Activated B cell treated with CpG ODN at 0.5 μM for 24 hours (primary cell): ENCODE measurements around the gene C6orf89. TPM values are rescaled to one million over a fixed set of nuclear protein-coding genes. Genes with fewer than 3 reads are reported as not detected.
"Not testable (repeated sequence)": the region's sequence is repeated elsewhere in the genome, so short reads cannot be mapped to it uniquely, and the experiment has no call there.

Experiments used
- ATAC-seq: fragments of 200-7000 bp; cut with Tn5 transposase; one replicate; pipeline ENCODE4 v1.10.0; 2021; ENCODE audit warnings: low read depth, mild to moderate bottlenecking, moderate library complexity
- CTCF ChIA-PET: fragments of 350-600 bp; sonication (Branson Sonifier 250); formaldehyde crosslinking; loops from one replicate; lab custom pipeline; 2021; ENCODE audit warnings: antibody characterized with exemption; lab: Charles Lee
- POLR2A ChIA-PET: fragments of 350-600 bp; sonication (Branson Sonifier 250); formaldehyde crosslinking; loops from one replicate; lab custom pipeline; 2021; ENCODE audit warnings: antibody characterized with exemption; lab: Charles Lee
- DNase-seq: peaks from one replicate; pipeline ENCODE4 v3.0.0; 2022
- H3K27ac Mint-ChIP-seq: one replicate; pipeline ENCODE4 v1.8.0; 2020; ENCODE audit warnings: mixed read lengths
- H3K27me3 Mint-ChIP-seq: one replicate; pipeline ENCODE4 v1.8.0; 2021; ENCODE audit warnings: mixed read lengths
- H3K36me3 Mint-ChIP-seq: one replicate; pipeline ENCODE4 v1.8.0; 2021; ENCODE audit warnings: low read depth, mixed read lengths
- H3K4me1 Mint-ChIP-seq: one replicate; pipeline ENCODE4 v1.8.0; 2021; ENCODE audit warnings: mixed read lengths
- H3K4me3 Mint-ChIP-seq: one replicate; pipeline ENCODE4 v1.8.0; 2020; ENCODE audit warnings: mild to moderate bottlenecking, mixed read lengths
- H3K9me3 Mint-ChIP-seq: one replicate; pipeline ENCODE4 v1.8.0; 2020; ENCODE audit warnings: mixed read lengths
- CTCF ChIP-seq: fragments of 200-600 bp; IDR thresholded peaks from one replicate; pipeline ENCODE4 v1.8.0; 2022; ENCODE audit warnings: antibody characterized with exemption, mild to moderate bottlenecking
- intact Hi-C: fragments of 100-400 bp; cut with micrococcal nuclease; formaldehyde crosslinking; loops from one replicate; pipeline ENCODE4 v1.15.1; 2024
- total RNA-seq: library from RNA; stranded (reverse); gene quantifications from 2 replicates; pipeline ENCODE4 v1.2.3, GENCODE V29; 2022

C6orf89 gene
- total RNA-seq, 1 donor from 2014 or later = 30.3 TPM

- H3K27me3 Mint-ChIP-seq = no peaks in the 10 kb centered on the region
- no peak for ATAC-seq
- no peaks in the 10 kb centered on the region for H3K36me3 Mint-ChIP-seq
- no peak overlapping the region for H3K27ac Mint-ChIP-seq
- no peaks in the 10 kb centered on the region for H3K9me3 Mint-ChIP-seq
- no peaks in the 10 kb centered on the region for H3K4me1 Mint-ChIP-seq
- POLR2A ChIA-PET = no interaction called here
- CTCF ChIA-PET = no interaction called here
- no peak for TF ChIP-seq CTCF
- no peak overlapping the region for H3K4me3 Mint-ChIP-seq
- DNase-seq = no peak
- intact Hi-C loops = no loop called here
Observed at GRCh38 chr6:36936824-36937223, 51.1 kb downstream of the C6orf89 start.

- CTCF ChIA-PET = no interaction called here
- H3K4me3 Mint-ChIP-seq = no peak overlapping the region
- no peak for DNase-seq
- no peak for ATAC-seq
- POLR2A ChIA-PET = interaction anchor here (0.6 kb wide), 1 partner anchor 340 kb away, joined by 3 read pairs; no protein-coding TSS in a partner anchor
- H3K4me1 Mint-ChIP-seq = no peaks in the 10 kb centered on the region
- no peak for TF ChIP-seq CTCF
- no peak overlapping the region for H3K27ac Mint-ChIP-seq
- no peaks in the 10 kb centered on the region for H3K36me3 Mint-ChIP-seq
- H3K9me3 Mint-ChIP-seq = no peaks in the 10 kb centered on the region
- no peaks in the 10 kb centered on the region for H3K27me3 Mint-ChIP-seq
- intact Hi-C loops = no loop called here
Observed at GRCh38 chr6:36937896-36938295, 52.1 kb downstream of the C6orf89 start.

GRCh38 chr6:36938536-36938935 is 52.8 kb downstream of the C6orf89 start:
- Mint-ChIP-seq H3K9me3 (no peaks in the 10 kb centered on the region), H3K36me3 (no peaks in the 10 kb centered on the region), H3K4me1 (peaks cover 5% of the 10 kb centered on the region), H3K4me3 (no peak overlapping the region), H3K27ac (no peak overlapping the region), H3K27me3 (no peaks in the 10 kb centered on the region)
- ATAC-seq (no peak), DNase-seq (no peak)
- intact Hi-C loops = no loop called here
- POLR2A ChIA-PET = no interaction called here
- CTCF ChIA-PET = no interaction called here
- no peak for TF ChIP-seq CTCF

- H3K9me3 Mint-ChIP-seq, POLR2A ChIA-PET, DNase-seq, intact Hi-C loops, H3K36me3 Mint-ChIP-seq, H3K27me3 Mint-ChIP-seq, H3K4me3 Mint-ChIP-seq, CTCF ChIA-PET, ATAC-seq, H3K27ac Mint-ChIP-seq: not testable (repeated sequence)
- H3K4me1 Mint-ChIP-seq = peaks cover 10% of the 10 kb centered on the region
Observed at GRCh38 chr6:36939005-36939404, 53.3 kb downstream of the C6orf89 start.

GRCh38 chr6:36940027-36940426 is 54.3 kb downstream of the C6orf89 start:
- no peaks in the 10 kb centered on the region for H3K36me3 Mint-ChIP-seq
- intact Hi-C loops = no loop called here
- peaks cover 20% of the 10 kb centered on the region for H3K4me1 Mint-ChIP-seq
- H3K4me3 Mint-ChIP-seq = no peak overlapping the region
- DNase-seq = no peak
- no peaks in the 10 kb centered on the region for H3K9me3 Mint-ChIP-seq
- H3K27me3 Mint-ChIP-seq = no peaks in the 10 kb centered on the region
- ChIA-PET CTCF (no interaction called here), POLR2A (no interaction called here)
- no peak overlapping the region for H3K27ac Mint-ChIP-seq
- no peak for TF ChIP-seq CTCF
- ATAC-seq = no peak

GRCh38 chr6:36941561-36941960 is 55.8 kb downstream of the C6orf89 start:
- H3K27me3 Mint-ChIP-seq, POLR2A ChIA-PET, ATAC-seq, H3K9me3 Mint-ChIP-seq, DNase-seq, H3K4me3 Mint-ChIP-seq, CTCF ChIA-PET, intact Hi-C loops, H3K27ac Mint-ChIP-seq, H3K36me3 Mint-ChIP-seq: not testable (repeated sequence)
- H3K4me1 Mint-ChIP-seq = peaks cover 26% of the 10 kb centered on the region

GRCh38 chr6:36942329-36942728 is 56.6 kb downstream of the C6orf89 start:
- H3K27me3 Mint-ChIP-seq, POLR2A ChIA-PET, CTCF ChIA-PET, H3K27ac Mint-ChIP-seq, H3K36me3 Mint-ChIP-seq, DNase-seq, H3K9me3 Mint-ChIP-seq, ATAC-seq, H3K4me3 Mint-ChIP-seq, intact Hi-C loops: not testable (repeated sequence)
- H3K4me1 Mint-ChIP-seq = peaks cover 30% of the 10 kb centered on the region
